ENCODE data around the gene C17orf75. TPM values are rescaled to one million over a fixed set of nuclear protein-coding genes. Genes with fewer than 3 reads are reported as not detected.

C17orf75 gene
- total RNA-seq, 3 donors from 2014 or later (not counting 1 experiment from before 2014, with no cell fraction given), result 12.7 to 18.8 (median 13.3) TPM

DNA sequence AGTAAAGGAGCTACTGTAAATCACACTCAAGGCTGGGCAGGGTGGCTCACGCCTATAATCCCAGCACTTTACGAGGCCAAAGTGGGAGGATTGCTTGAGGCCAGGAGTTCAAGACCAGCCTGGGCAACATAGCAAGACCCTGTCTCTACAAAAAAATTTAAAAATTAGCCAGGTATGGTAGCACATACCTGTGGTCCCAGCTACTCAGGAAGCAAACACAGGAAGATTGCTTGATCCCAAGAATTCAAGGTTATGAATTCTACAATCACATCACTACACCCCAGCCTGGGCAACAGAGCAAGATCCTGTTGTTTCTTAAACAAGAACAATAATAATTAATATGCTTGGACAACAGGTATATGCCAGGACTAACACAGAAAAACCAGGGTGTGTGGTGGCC lies 63.2 kb downstream of the C17orf75 start:
- H3K4me3 ChIP-seq (ENCODE audit: low read length), result no peak overlapping the region
- 93% methylated on average over 2 of the region's 2 CpGs for WGBS (ENCODE audit: insufficient coverage)
- DNase-seq, result no peak
- H3K4me1 ChIP-seq (ENCODE audit: control insufficient read depth, insufficient read depth, low read length), result peaks cover 6% of the 10 kb centered on the region
- no peaks in the 10 kb centered on the region for H3K9me3 ChIP-seq (ENCODE audit: control insufficient read depth, insufficient read depth, low read length)
- intact Hi-C loops (cut with micrococcal nuclease), result no loop called here
- no peak overlapping the region for H3K27ac ChIP-seq (ENCODE audit: low read length)
- H3K27me3 Mint-ChIP-seq (ENCODE audit: low read depth in 2 of 2), result peaks cover 0 to 7% of the 10 kb centered on the region in 2 donors
- ATAC-seq, result no peak
- no peaks in the 10 kb centered on the region for H3K27me3 ChIP-seq (ENCODE audit: control insufficient read depth, insufficient read depth, low read length)
- peaks cover 0 to 3% of the 10 kb centered on the region in 2 donors for H3K4me1 Mint-ChIP-seq
- TF ChIP-seq CTCF (IDR thresholded peaks at IDR 0.05), result no peak
- H3K36me3 ChIP-seq (ENCODE audit: control insufficient read depth, insufficient read depth, low read length), result no peaks in the 10 kb centered on the region
- H3K4me3 Mint-ChIP-seq, result no peak overlapping the region
- no peaks in the 10 kb centered on the region for H3K9me3 Mint-ChIP-seq
- H3K36me3 Mint-ChIP-seq, result no peaks in the 10 kb centered on the region
- no peak overlapping the region for H3K27ac Mint-ChIP-seq

Other genes with a start within 250 kb of the C17orf75 start
- gene RHOT1, start 199.7 kb downstream of the C17orf75 start, total RNA-seq, result 10 to 100 TPM; 25.1 to 32.7 (median 28.3) TPM
- under 1 TPM in 2 of 3 donors, not detected in 1; 0.14 to 0.21 TPM for gene RHBDL3, start 76.3 kb downstream of the C17orf75 start, total RNA-seq
- gene ZNF207, start 8.0 kb upstream of the C17orf75 start, total RNA-seq, result 100 to 1,000 TPM; 378 to 444 (median 428) TPM
- 100 to 1,000 TPM in 2 of 3 donors, 10 to 100 TPM in 1; 83.4 to 108 (median 105) TPM for gene PSMD11, start 102.3 kb upstream of the C17orf75 start, total RNA-seq
- gene CDK5R1, start 144.8 kb upstream of the C17orf75 start, total RNA-seq, result 10 to 100 TPM in 1 of 3 donors, 1 to 10 TPM in 2; 3.7 to 12.3 (median 7.4) TPM